ENCODE results near the gene CASP4. TPM values are rescaled to one million over a fixed set of nuclear protein-coding genes. Genes with fewer than 3 reads are reported as not detected.

CASP4 gene
- polyA plus RNA-seq, 1 donor from 2014 or later, result not detected

DNA sequence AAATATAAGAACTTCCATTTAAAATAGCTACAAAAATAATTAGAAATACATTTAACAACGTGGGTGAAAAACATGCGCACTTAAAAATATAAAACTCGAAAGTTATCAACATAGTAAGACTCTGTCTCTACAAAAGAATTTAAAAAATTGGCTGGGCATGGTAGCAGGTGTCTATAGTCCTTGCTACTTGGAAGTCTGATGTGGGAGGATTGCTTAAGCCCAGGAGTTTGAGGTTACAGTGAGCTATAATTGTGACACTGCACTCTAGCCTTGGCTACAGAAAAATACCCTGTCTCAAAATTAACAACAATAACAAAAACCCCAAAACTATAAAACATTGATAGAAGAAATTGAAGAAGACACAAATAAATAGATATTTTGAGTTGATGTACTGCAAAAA lies 56.3 kb downstream of the CASP4 start:
- Histone ChIP-seq H3K9me2 (ENCODE audit: insufficient read depth, low read length) (no peaks in the 10 kb centered on the region), H4K20me1 (ENCODE audit: insufficient read depth) (no peaks in the 10 kb centered on the region), H3K4me3 (ENCODE audit: low read length) (no peak overlapping the region), H3K79me2 (replicated peaks; ENCODE audit: insufficient read depth, low read length) (no peaks in the 10 kb centered on the region), H3K9me3 (ENCODE audit: low read length) (no peaks in the 10 kb centered on the region), H3K4me2 (ENCODE audit: low read length) (no peak overlapping the region), H3K9ac (ENCODE audit: low read length) (no peak overlapping the region), H3K27me3 (ENCODE audit: insufficient read depth, low read depth, low read length) (no peaks in the 10 kb centered on the region), H2AFZ (ENCODE audit: low read depth, low read length) (no peak overlapping the region), H3K27ac (ENCODE audit: low read length) (no peak overlapping the region), H3K36me3 (ENCODE audit: insufficient read depth, low read length) (no peaks in the 10 kb centered on the region), H3F3A (ENCODE audit: insufficient read depth, low read length, poor library complexity, severe bottlenecking) (no peaks in the 10 kb centered on the region)
- TF ChIP-seq, protein P1, sequence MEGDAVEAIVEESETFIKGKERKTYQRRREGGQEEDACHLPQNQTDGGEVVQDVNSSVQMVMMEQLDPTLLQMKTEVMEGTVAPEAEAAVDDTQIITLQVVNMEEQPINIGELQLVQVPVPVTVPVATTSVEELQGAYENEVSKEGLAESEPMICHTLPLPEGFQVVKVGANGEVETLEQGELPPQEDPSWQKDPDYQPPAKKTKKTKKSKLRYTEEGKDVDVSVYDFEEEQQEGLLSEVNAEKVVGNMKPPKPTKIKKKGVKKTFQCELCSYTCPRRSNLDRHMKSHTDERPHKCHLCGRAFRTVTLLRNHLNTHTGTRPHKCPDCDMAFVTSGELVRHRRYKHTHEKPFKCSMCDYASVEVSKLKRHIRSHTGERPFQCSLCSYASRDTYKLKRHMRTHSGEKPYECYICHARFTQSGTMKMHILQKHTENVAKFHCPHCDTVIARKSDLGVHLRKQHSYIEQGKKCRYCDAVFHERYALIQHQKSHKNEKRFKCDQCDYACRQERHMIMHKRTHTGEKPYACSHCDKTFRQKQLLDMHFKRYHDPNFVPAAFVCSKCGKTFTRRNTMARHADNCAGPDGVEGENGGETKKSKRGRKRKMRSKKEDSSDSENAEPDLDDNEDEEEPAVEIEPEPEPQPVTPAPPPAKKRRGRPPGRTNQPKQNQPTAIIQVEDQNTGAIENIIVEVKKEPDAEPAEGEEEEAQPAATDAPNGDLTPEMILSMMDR (IDR thresholded peaks at IDR 0.05; ENCODE audit: poor library complexity, severe bottlenecking), result no peak
- TF ChIP-seq EZH2 (IDR thresholded peaks at IDR 0.05; ENCODE audit: borderline replicate concordance, insufficient read depth, low read length, poor library complexity, severe bottlenecking) (no peak), TAF1 (IDR thresholded peaks at IDR 0.05; ENCODE audit: low read depth) (no peak), POLR2AphosphoS5 (IDR thresholded peaks at IDR 0.05) (no peak), SMC3 (conservative IDR thresholded peaks at IDR 0.05; ENCODE audit: poor library complexity) (no peak), EP300 (conservative IDR thresholded peaks at IDR 0.05; ENCODE audit: poor library complexity, severe bottlenecking) (no peak)
- TF ChIP-seq, protein P2, sequence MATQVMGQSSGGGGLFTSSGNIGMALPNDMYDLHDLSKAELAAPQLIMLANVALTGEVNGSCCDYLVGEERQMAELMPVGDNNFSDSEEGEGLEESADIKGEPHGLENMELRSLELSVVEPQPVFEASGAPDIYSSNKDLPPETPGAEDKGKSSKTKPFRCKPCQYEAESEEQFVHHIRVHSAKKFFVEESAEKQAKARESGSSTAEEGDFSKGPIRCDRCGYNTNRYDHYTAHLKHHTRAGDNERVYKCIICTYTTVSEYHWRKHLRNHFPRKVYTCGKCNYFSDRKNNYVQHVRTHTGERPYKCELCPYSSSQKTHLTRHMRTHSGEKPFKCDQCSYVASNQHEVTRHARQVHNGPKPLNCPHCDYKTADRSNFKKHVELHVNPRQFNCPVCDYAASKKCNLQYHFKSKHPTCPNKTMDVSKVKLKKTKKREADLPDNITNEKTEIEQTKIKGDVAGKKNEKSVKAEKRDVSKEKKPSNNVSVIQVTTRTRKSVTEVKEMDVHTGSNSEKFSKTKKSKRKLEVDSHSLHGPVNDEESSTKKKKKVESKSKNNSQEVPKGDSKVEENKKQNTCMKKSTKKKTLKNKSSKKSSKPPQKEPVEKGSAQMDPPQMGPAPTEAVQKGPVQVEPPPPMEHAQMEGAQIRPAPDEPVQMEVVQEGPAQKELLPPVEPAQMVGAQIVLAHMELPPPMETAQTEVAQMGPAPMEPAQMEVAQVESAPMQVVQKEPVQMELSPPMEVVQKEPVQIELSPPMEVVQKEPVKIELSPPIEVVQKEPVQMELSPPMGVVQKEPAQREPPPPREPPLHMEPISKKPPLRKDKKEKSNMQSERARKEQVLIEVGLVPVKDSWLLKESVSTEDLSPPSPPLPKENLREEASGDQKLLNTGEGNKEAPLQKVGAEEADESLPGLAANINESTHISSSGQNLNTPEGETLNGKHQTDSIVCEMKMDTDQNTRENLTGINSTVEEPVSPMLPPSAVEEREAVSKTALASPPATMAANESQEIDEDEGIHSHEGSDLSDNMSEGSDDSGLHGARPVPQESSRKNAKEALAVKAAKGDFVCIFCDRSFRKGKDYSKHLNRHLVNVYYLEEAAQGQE (IDR thresholded peaks at IDR 0.05; ENCODE audit: borderline replicate concordance), result no peak

DNA sequence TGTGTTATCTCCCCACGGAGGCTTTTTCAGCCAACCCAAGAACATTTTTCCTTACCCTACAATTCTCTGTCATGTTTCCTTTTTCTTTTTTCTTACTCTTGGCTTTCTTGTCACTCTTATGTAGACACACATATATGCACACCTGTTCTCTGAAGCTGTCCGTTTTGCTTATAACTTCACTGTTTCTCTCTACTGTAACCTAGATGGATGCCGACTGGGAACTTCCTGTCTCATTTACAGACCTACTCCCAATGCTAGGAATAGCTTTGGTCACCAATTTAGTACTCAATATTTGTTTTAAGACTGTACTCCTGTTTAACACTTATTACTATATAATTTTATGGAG lies 60.2 kb downstream of the CASP4 start:
- Histone ChIP-seq H3K36me3 (ENCODE audit: insufficient read depth, low read length) (no peaks in the 10 kb centered on the region), H3K9me2 (ENCODE audit: insufficient read depth, low read length) (no peaks in the 10 kb centered on the region), H3K79me2 (replicated peaks; ENCODE audit: insufficient read depth, low read length) (no peaks in the 10 kb centered on the region), H3K27ac (ENCODE audit: low read length) (no peak overlapping the region), H3F3A (ENCODE audit: insufficient read depth, low read length, poor library complexity, severe bottlenecking) (no peaks in the 10 kb centered on the region), H3K4me3 (ENCODE audit: low read length) (no peak overlapping the region), H3K9me3 (ENCODE audit: low read length) (no peaks in the 10 kb centered on the region), H2AFZ (ENCODE audit: low read depth, low read length) (no peak overlapping the region), H3K27me3 (ENCODE audit: insufficient read depth, low read depth, low read length) (no peaks in the 10 kb centered on the region), H3K4me2 (ENCODE audit: low read length) (no peak overlapping the region), H3K9ac (ENCODE audit: low read length) (no peak overlapping the region), H4K20me1 (ENCODE audit: insufficient read depth) (no peaks in the 10 kb centered on the region)
- TF ChIP-seq EZH2 (IDR thresholded peaks at IDR 0.05; ENCODE audit: borderline replicate concordance, insufficient read depth, low read length, poor library complexity, severe bottlenecking), result no peak
- TF ChIP-seq SMC3 (conservative IDR thresholded peaks at IDR 0.05; ENCODE audit: poor library complexity), result no peak
- TF ChIP-seq, protein P1 (IDR thresholded peaks at IDR 0.05; ENCODE audit: poor library complexity, severe bottlenecking), result no peak

Measured in neural cell (in vitro differentiated cells).